Neutrophil (primary cell): Measurements from ENCODE around the gene SLC7A6.
A peak's percentile ranks its signal among the peaks of the same experiment; 100 is the strongest.

ENCODE experiments used
- H3K27ac ChIP-seq: fragments of 200-600 bp; sonication (generic); 2 replicates; pipeline ENCODE4 v1.5.1; 2016; ENCODE audit warnings: mild to moderate bottlenecking, moderate library complexity
- H3K27me3 ChIP-seq: fragments of 200-600 bp; sonication (generic); 2 replicates; pipeline ENCODE4 v1.6.0; 2016; ENCODE audit warnings: mild to moderate bottlenecking
- H3K36me3 ChIP-seq: fragments of 200-600 bp; sonication (generic); 2 replicates; pipeline ENCODE4 v1.5.1; 2017
- H3K4me1 ChIP-seq, 2 experiments: fragments of 200-600 bp in 1 of 2; sonication (generic) in 1 of 2; 1 replicate in 1 of 2; 2 replicates in 1 of 2; pipeline versions ENCODE4 v1.5.1 to v1.6.1; 2013 to 2016; ENCODE audit warnings: low read depth in 1 of 2, low read length in 1 of 2, mild to moderate bottlenecking in 1 of 2, moderate library complexity in 1 of 2; ENCODE audit not compliant: control insufficient read depth in 1 of 2, insufficient read depth in 1 of 2
- H3K4me3 ChIP-seq, 2 experiments: fragments of 200-600 bp in 1 of 2; sonication (generic) in 1 of 2; 1 replicate in 1 of 2; 2 replicates in 1 of 2; pipeline ENCODE4 v1.5.1; 2013 to 2016; ENCODE audit warnings: low read depth in 1 of 2, low read length in 1 of 2, mild to moderate bottlenecking in 1 of 2, moderate library complexity in 1 of 2
- H3K9me3 ChIP-seq: fragments of 200-600 bp; sonication (generic); 2 replicates; pipeline ENCODE4 v1.5.1; 2016
- CTCF ChIP-seq: fragments of 200-600 bp; sonication (generic); IDR thresholded peaks from 2 replicates; pipeline ENCODE4 v1.5.1; 2016; ENCODE audit warnings: antibody characterized with exemption

SLC7A6 gene

GRCh38 chr16:68289202-68289601, 24.9 kb downstream of the SLC7A6 start:
- peaks cover 45 to 52% of the 10 kb centered on the region in 2 experiments for H3K4me1 ChIP-seq
- no peak for TF ChIP-seq CTCF
- H3K27ac ChIP-seq, result peak overlapping the region; percentile 13
- no peak overlapping the region for H3K4me3 ChIP-seq
- no peaks in the 10 kb centered on the region for H3K27me3 ChIP-seq
- peaks cover 19% of the 10 kb centered on the region for H3K36me3 ChIP-seq
- H3K9me3 ChIP-seq, result no peaks in the 10 kb centered on the region

GRCh38 chr16:68289621-68290329, 25.4 kb downstream of the SLC7A6 start:
- Histone ChIP-seq H3K27ac (no peak overlapping the region), H3K4me3 (no peak overlapping the region), H3K27me3 (no peaks in the 10 kb centered on the region), H3K4me1 (peaks cover 39 to 46% of the 10 kb centered on the region in 2 experiments), H3K9me3 (no peaks in the 10 kb centered on the region), H3K36me3 (peaks cover 24% of the 10 kb centered on the region)
- TF ChIP-seq CTCF, result no peak

- Histone ChIP-seq H3K4me1 (peaks cover 32 to 39% of the 10 kb centered on the region in 2 experiments), H3K27ac (no peak overlapping the region), H3K36me3 (peaks cover 31% of the 10 kb centered on the region), H3K9me3 (no peaks in the 10 kb centered on the region), H3K27me3 (no peaks in the 10 kb centered on the region), H3K4me3 (no peak overlapping the region)
- no peak for TF ChIP-seq CTCF
Measured at GRCh38 chr16:68290450-68290849, 26.1 kb downstream of the SLC7A6 start.

- Histone ChIP-seq H3K4me3 (no peak overlapping the region), H3K27ac (no peak overlapping the region), H3K9me3 (no peaks in the 10 kb centered on the region), H3K4me1 (peaks cover 25 to 31% of the 10 kb centered on the region in 2 experiments), H3K27me3 (no peaks in the 10 kb centered on the region), H3K36me3 (peaks cover 39% of the 10 kb centered on the region)
- no peak for TF ChIP-seq CTCF
Measured at GRCh38 chr16:68291227-68291626, 26.9 kb downstream of the SLC7A6 start.

- no peak for TF ChIP-seq CTCF
- Histone ChIP-seq H3K4me3 (no peak overlapping the region), H3K27ac (no peak overlapping the region), H3K27me3 (no peaks in the 10 kb centered on the region), H3K36me3 (peaks cover 51% of the 10 kb centered on the region), H3K4me1 (peaks cover 13 to 24% of the 10 kb centered on the region in 2 experiments), H3K9me3 (no peaks in the 10 kb centered on the region)
Measured at GRCh38 chr16:68292425-68292824, 28.1 kb downstream of the SLC7A6 start.
